HG03378 (cell line): Measurements from ENCODE around the gene LGALS4.
"Not testable (repeated sequence)": the region's sequence is repeated elsewhere in the genome, so short reads cannot be mapped to it uniquely, and the experiment has no call there.

ENCODE experiments used
- ATAC-seq: cut with Tn5 transposase; IDR thresholded peaks from one replicate; pipeline ENCODE4 v1.9.1; 2021; ENCODE audit warnings: mild to moderate bottlenecking, moderate library complexity; ENCODE audit not compliant: unreplicated experiment

Gene LGALS4

DNA sequence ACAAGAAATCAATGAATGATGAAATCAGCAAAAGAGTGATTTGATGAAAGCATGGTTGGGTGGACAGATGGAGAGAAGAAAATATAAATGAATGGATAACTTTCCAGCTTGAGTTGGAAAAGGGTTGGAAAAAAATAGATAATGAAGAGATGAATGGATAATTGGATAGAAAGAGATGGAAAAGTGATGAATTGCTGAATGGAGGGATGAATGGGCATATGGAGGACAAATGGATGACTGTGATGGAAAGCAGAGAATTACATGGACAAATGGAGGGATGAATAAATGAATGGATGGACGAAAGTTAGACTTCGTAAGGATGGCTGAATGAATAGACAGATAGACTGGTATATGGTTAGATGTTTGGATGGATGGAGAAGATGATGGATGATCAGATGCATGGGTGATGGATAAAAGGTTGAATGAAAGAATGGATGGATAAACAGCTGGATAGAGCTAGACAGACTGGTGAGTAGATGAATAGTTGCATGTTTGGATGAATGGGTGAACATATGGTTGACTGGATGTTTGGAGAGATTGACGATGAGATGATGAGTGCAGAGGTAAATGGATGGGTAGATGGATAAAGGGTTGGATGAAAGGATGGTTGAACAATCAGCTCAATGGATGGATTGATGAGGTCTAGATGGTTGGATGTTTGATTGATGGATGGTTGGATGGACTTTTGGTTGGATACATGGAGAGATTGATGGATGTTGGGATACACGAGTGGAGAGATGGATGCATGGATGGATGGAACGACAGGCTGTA is 12.0 kb downstream of the LGALS4 start:
- ATAC-seq: no peak

DNA sequence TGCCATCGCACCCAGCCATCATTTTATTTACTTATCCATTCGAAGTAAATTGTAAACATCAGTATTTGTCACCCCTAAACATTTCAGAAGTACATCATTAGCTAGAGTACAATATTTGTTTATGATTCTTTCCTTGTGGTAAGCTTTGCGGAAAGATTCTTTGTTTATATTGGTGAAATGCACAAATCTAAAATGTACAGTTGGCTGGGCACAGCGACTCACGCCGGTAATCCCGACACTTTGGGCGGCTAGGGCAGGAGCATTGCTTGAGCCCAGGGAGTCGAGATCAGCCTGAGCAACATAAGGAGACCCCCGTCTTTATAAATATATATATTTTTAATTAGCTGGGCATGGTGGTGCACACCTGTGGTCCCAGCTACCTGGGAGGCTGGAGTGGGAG is 13.6 kb downstream of the LGALS4 start:
- ATAC-seq: no peak

DNA sequence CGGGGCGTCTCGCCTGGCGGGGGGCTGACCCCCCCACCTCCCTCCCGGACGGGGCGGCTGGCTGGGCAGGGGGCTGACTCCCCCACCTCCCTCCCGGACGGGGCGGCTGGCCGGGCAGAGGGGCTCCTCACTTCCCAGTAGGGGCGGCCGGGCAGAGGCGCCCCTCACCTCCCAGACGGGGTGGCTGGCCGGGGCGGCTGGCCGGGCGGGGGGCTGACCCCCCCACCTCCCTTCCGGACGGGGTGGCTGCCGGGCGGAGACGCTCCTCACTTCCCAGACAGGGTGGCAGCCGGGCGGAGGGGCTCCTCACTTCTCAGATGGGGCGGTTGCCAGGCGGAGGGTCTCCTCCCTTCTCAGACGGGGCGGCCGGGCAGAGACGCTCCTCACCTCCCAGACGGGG is 15.0 kb downstream of the LGALS4 start:
- not testable (repeated sequence) for ATAC-seq

DNA sequence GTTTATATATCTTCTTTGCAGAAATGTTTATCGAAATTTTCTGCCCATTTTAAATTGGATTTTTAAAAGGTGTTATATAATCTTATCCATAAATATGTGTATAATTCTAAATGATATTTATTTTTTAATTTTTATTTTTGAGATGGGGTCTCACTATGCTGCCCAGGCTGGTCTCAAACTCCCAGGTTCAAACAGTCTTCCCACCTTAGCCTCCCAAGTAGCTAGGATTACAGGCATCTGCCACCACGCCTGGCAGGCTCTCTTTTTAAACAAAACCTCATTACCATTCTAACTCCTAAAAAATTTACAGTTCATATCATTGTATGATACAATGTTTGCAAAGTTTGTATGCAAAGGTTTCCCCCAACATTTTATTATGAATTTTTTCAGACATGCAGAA is 16.6 kb downstream of the LGALS4 start:
- no peak for ATAC-seq

DNA sequence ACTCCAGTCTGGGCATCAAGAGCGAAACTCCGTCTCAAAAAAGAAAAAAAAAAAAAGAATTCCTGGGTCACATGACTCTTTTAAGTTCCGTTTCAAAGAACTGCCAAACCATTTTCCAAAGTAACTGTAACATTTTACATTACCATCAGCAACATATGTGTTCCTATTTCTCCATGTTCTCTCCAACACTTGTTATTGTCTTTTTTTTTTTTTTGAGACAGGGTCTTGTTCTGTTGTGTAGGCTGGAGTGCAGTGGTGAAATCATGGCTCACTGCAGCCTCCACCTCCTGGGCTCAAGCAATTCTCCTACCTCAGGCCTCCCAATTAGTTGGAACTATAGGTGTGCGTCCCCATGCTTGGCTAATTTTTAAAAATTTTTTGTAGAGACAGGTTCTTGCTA is 17.2 kb downstream of the LGALS4 start:
- ATAC-seq: no peak

GRCh38 chr19:38793671-38794070 is 19.1 kb downstream of the LGALS4 start:
- no peak for ATAC-seq

- no peak for ATAC-seq
Measured at GRCh38 chr19:38793177-38793576, 19.6 kb downstream of the LGALS4 start.

DNA sequence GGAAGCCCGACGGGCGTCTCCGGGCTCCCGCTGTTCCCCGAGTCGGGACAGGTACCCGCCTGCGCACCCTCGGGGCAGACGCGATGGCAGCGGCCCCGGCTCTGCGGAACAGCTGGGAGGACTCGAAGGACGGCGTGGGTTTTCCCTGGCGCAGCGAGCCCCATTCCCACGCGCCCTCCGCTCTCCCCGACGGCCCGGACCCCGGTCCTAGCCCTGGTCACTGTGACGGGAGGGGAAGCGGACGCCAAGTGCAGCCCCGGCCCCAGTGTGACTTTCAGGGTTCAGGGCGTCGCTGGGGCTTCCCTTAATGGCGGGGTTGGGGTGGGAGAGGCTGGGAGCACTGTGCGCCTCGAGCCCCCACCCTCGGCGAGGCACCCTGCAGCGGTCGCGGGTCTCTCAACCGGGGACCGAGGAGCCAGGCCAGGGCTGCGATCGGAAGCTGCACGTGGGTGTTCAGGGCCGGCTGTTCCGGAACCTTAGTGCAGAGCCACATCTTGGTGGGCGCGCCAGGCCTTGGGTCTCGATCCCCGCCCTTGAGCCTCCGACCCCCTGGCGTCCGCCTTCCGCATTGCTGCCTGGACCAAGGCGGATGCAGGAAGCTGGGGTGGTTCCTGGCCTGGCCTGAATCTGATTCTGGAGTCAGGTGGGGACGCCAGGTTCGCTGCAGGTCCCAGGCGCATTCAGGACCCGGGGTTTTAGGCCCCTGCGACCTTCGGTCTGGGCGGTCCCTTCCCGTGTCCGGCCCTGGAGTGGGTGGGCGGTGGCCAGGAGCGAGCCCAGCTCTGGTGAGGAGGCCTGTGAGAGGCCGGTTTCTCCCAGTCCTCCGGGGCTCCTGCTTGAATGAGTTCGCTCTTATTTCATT is 20.3 kb downstream of the LGALS4 start:
- ATAC-seq: no peak

GRCh38 chr19:38791451-38792064 is 21.2 kb downstream of the LGALS4 start:
- ATAC-seq: not testable (repeated sequence)

DNA sequence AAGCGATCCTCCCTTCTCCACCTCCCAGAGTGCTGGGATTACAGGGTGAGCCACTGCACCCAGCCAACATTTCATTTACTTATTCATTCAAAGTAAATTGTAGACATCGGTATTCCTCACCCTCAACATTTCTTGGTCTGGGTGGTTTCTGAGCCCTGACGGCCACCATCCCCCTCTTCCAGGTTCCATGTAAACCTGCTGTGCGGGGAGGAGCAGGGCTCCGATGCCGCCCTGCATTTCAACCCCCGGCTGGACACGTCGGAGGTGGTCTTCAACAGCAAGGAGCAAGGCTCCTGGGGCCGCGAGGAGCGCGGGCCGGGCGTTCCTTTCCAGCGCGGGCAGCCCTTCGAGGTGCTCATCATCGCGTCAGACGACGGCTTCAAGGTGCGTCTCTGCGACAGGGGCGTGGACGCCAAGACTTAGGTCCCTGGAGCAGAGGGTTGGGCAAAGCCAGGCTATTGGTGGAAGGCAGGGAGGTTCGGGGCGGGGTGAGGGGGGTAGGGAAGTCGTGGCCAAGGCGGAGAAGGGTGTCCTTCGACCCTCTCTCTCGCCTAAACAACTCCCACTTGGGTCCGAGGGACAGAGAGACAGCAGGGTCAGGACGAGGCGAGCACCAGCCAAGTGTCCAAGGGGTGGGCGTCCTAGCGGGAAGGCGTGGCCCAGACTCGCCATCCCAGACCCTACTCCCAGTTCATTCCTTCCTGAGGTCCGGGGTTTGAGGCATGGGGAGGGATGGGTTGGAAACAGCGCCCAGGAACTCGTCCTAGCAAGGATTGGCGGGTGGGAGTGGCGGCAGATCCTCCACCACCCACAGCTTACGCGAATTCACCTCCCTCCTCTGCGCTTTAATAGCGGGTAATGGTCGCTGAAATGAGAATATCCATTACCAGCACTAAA is 22.0 kb downstream of the LGALS4 start:
- ATAC-seq: not testable (repeated sequence)

GRCh38 chr19:38788478-38789243 is 24.1 kb downstream of the LGALS4 start, which contains the start of gene LGALS7B:
Gene LGALS7B, plus strand, starts transcription at chr19:38789200. Its CDS starts 27 bp downstream, at chr19:38789227.
- no peak for ATAC-seq

- no peak for ATAC-seq
Measured at GRCh38 chr19:38786572-38787265, 26.0 kb downstream of the LGALS4 start.

- ATAC-seq: not testable (repeated sequence)
Measured at GRCh38 chr19:38786061-38786460, 26.7 kb downstream of the LGALS4 start.

DNA sequence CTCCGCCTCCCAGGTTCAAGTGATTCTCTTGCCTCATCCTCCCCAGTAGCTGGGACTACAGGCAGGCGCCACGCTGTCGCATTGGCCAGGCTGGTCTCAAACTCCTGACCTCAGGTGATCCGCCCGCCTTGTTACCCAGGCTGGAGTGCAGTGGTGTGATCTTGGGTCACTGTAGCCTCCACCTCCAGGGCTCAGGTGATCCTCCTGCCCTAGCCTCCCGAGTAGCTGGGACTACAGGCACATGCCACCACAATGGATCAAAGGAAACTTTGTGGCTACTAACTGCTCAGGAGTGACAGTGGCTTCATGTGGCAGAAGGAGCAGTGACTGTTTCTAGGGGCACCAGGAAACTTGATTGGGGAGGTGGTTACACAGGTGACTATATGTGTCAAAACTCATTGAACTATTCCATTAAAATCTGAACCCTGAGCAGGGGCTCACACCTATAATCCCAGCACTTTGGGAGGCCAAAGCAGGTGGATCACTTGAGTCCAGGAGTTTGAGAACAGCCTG is 27.5 kb downstream of the LGALS4 start:
- ATAC-seq: no peak

- no peak for ATAC-seq
Measured at GRCh38 chr19:38784224-38784623, 28.5 kb downstream of the LGALS4 start.

DNA sequence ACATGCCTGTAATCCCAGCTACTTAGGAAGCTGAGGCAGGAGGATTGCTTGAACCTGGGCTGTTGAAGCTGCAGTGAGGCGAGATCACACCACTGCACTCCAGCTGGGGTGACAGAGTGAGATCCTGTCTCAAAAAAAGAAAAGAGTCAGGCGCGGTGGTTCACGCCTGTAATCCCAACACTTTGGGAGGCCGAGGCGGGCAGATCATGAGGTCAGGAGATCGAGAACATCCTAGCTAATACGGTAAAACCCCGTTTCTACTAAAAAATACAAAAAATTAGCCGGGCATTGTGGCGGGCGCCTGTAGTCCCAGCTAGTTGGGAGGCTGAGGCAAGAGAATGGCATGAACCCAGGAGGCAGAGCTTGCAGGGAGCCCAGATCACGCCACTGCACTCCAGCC is 30.5 kb downstream of the LGALS4 start:
- ATAC-seq: not testable (repeated sequence)

GRCh38 chr19:38781058-38781457 is 31.7 kb downstream of the LGALS4 start:
- no peak for ATAC-seq

DNA sequence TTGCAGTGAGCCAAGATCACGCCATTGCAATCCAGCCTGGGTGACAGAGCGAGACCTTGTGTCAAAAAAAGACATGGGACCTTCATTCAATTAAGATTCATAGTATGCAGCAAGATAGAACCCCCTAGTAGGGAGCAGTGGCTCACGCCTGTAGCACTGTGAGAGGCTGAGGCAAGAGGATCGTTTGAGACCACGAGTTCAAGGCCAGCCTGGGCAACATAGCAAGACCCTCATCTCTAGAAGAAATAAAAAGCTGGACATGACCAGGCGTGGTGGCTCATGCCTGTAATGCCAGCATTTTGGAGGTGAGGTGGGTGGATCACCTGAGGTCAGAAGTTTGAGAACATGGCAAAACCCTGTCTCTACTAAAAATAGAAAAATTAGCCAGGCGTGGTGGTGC is 32.3 kb downstream of the LGALS4 start:
- ATAC-seq: no peak

GRCh38 chr19:38778733-38779132 is 34.0 kb downstream of the LGALS4 start:
- no peak for ATAC-seq
